ENCODE measurements around the gene NLRC5.

Gene NLRC5

GRCh38 chr16:56988948-56989945, at the start of gene NLRC5:
Gene NLRC5, plus strand, starts transcription at chr16:56989557. Its CDS starts 31,156 bp downstream, at chr16:57020713.
- DNase-seq (ENCODE audit: low read depth in 2 of 2): peak; percentile 90 to 91

GRCh38 chr16:56939801-56940200, 49.6 kb upstream of the NLRC5 start:
- DNase-seq (ENCODE audit: low read depth in 2 of 2): no peak

- no peak for DNase-seq (ENCODE audit: low read depth in 2 of 2)
Measured at GRCh38 chr16:56941092-56941491, 48.3 kb upstream of the NLRC5 start.

- no peak for DNase-seq (ENCODE audit: low read depth in 2 of 2)
Measured at GRCh38 chr16:56941856-56942331, 47.5 kb upstream of the NLRC5 start.

- no peak for DNase-seq (ENCODE audit: low read depth in 2 of 2)
Measured at GRCh38 chr16:56943761-56944375, 45.5 kb upstream of the NLRC5 start.

- DNase-seq (ENCODE audit: low read depth in 2 of 2): no peak
Measured at GRCh38 chr16:56944954-56945839, 44.2 kb upstream of the NLRC5 start.

- no peak for DNase-seq (ENCODE audit: low read depth in 2 of 2)
Measured at GRCh38 chr16:56945847-56946527, 43.4 kb upstream of the NLRC5 start.

GRCh38 chr16:56946767-56947603, 42.4 kb upstream of the NLRC5 start:
- DNase-seq (ENCODE audit: low read depth in 2 of 2): no peak

GRCh38 chr16:56947604-56947995, 41.8 kb upstream of the NLRC5 start:
- DNase-seq (ENCODE audit: low read depth in 2 of 2): no peak

GRCh38 chr16:56948234-56948633, 41.1 kb upstream of the NLRC5 start:
- no peak for DNase-seq (ENCODE audit: low read depth in 2 of 2)

GRCh38 chr16:56950051-56950450, 39.3 kb upstream of the NLRC5 start:
- DNase-seq (ENCODE audit: low read depth in 2 of 2): no peak

GRCh38 chr16:56950455-56950854, 38.9 kb upstream of the NLRC5 start:
- no peak for DNase-seq (ENCODE audit: low read depth in 2 of 2)

- peak; percentile 44 to 51 for DNase-seq (ENCODE audit: low read depth in 2 of 2)
Measured at GRCh38 chr16:56950881-56951771, 38.2 kb upstream of the NLRC5 start.

- DNase-seq (ENCODE audit: low read depth in 2 of 2): no peak
Measured at GRCh38 chr16:56953006-56953405, 36.4 kb upstream of the NLRC5 start.

- DNase-seq (ENCODE audit: low read depth in 2 of 2): no peak
Measured at GRCh38 chr16:56956076-56956475, 33.3 kb upstream of the NLRC5 start.

- DNase-seq (ENCODE audit: low read depth in 2 of 2): no peak
Measured at GRCh38 chr16:56956756-56957155, 32.6 kb upstream of the NLRC5 start.

- no peak for DNase-seq (ENCODE audit: low read depth in 2 of 2)
Measured at GRCh38 chr16:56960681-56961281, 28.6 kb upstream of the NLRC5 start.

- no peak for DNase-seq (ENCODE audit: low read depth in 2 of 2)
Measured at GRCh38 chr16:56961386-56961785, 28.0 kb upstream of the NLRC5 start.

GRCh38 chr16:56961851-56962281, 27.5 kb upstream of the NLRC5 start, which contains the start of gene CETP:
Gene CETP, plus strand, starts transcription at chr16:56961950. Its CDS starts 30 bp downstream, at chr16:56961980.
- DNase-seq (ENCODE audit: low read depth in 2 of 2): no peak

Data from stimulated activated CD4-positive, alpha-beta T cell treated with anti-CD3 and anti-CD28 coated beads, Interleukin-15, amount 100 ng/mL, for 48 hours (primary cell).